RWPE1 (cell line): ENCODE measurements around the gene ZNF236.

ENCODE experiments used
- CTCF ChIA-PET: fragments of 350-600 bp; sonication (Branson Sonifier 250); formaldehyde crosslinking; extraction: SDS; loops from one replicate; lab custom pipeline; 2021; lab: Yijun Ruan, JAX
- POLR2A ChIA-PET: fragments of 400-600 bp; formaldehyde crosslinking; extraction: SDS; loops from one replicate; lab custom pipeline; 2020; ENCODE audit warnings: antibody characterized with exemption; ENCODE audit not compliant: low non-redundant PET; lab: Yijun Ruan, JAX
- DNase-seq: peaks from one replicate; pipeline ENCODE4 v3.0.0; 2012; ENCODE audit warnings: low spot score
- H3K27ac ChIP-seq: fragments of 450-650 bp; 2 replicates; pipeline ENCODE4 v1.5.1; 2017
- CTCF ChIP-seq: fragments of 450-650 bp; conservative IDR thresholded peaks from 2 replicates; pipeline ENCODE4 v1.5.1; 2017; ENCODE audit warnings: low read depth, mild to moderate bottlenecking

ZNF236 gene

DNA sequence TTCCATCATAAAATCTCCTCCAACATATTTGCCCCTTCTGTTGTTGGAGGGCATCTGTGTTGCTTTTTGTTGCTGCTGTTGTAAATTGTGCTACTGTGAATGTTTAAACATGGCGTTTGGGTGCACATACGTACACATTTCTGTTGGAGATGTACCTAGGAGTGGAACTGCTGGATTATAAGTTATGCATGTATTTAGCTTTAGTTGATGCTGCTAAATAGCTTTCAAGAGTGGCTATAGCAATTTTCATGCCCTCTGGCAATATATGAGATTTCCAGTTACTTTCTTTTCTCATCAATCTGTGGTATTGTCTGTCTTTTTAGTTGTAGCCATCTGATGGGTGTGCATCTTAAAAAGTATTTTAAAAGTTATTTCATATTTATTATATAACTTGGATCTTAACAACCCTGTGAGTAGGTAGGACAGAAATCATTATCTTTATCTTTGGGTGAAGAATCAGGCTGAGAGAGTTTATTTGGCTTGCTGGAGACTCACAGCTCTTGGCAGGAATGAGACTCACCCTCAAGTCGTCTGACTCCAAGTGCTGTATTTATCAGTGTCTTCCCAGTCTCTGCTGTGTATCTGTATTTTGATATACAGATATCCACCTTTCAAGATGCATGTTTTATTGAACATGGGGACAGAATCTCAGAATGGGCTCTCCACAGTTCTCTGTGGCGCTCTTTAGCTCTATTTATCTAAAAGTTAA is 16.9 kb downstream of the ZNF236 start:
- CTCF ChIA-PET = no interaction called here
- POLR2A ChIA-PET = no interaction called here
- no peak for TF ChIP-seq CTCF
- H3K27ac ChIP-seq = no peak overlapping the region
- DNase-seq = no peak

DNA sequence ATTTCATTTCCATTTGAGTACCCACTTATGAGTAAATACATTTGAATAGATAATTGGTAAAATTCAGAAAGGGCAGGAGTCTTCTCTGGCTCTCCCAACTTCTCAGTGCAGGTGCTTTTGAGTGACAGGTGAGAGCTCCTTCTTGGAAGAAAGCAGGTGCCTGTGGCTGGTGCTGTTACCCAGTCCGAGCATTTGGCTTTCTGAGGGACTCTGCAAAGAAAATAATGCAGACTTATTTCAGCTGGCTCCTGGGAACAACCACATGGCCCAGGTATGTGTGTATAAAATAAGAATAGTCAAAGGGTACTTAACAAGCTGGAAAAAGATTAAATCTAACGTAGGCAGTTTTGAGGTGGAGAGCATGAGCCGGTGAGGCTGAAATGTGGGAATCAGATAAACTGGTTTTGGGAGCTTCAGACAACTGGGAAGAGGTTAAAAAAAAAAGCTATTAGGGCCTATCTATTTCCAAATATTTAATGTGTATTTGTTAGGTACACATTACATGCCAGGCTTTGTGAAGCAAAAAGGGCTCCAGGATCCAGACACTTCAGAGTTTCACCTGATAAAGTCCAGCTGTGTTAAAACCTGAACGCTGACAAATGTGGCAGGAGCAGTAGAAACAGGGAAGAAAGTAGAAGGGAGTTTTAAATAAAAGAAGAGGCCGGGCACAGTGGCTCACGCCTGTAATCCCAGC is 20.6 kb downstream of the ZNF236 start:
- POLR2A ChIA-PET = no interaction called here
- CTCF ChIA-PET = no interaction called here
- no peak for TF ChIP-seq CTCF
- no peak for DNase-seq
- H3K27ac ChIP-seq = no peak overlapping the region

GRCh38 chr18:76844144-76844543 is 21.8 kb downstream of the ZNF236 start:
- ChIA-PET POLR2A (no interaction called here), CTCF (interaction anchor here (0.6 kb wide), 1 partner anchor 43 kb away, joined by 3 read pairs; no protein-coding TSS in a partner anchor)
- H3K27ac ChIP-seq = no peak overlapping the region
- no peak for TF ChIP-seq CTCF
- no peak for DNase-seq

DNA sequence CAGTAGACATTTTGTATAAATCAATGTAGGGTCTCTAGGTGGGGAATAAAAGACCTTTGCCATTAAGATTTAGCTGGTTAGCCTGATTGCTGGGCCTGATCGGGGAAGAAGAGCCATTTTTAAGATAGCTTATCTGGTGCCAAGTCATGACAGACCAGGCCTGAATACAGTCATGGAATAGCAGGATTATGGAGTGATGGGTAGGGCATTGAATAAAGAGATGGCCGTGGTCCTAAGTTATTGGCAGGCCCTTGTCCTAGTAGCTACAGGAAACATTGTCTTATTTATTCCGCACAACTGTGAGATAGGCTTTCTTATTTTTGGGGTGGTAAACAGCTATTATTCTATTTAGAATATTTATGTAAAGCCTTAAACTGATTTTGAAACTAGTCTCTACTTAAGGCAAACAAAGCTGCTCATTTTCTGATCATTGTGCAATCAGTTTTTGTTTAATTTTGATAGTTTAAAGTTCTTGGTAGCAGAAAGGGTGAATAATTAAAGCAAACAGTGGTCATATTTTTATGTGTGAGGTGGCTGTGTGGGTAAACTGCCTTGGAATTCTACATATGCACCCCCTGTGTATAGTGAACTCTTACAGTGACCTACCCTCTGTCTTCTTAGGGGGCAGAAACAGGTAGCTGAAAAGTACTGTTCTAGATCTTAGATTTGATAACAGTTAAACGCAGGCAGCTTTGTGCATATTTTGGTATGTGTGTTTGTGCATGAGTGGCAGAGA is 22.6 kb downstream of the ZNF236 start:
- H3K27ac ChIP-seq = no peak overlapping the region
- POLR2A ChIA-PET = no interaction called here
- DNase-seq = no peak
- TF ChIP-seq CTCF = no peak
- CTCF ChIA-PET = interaction anchor here (0.6 kb wide), 1 partner anchor 44 kb away, joined by 3 read pairs; no protein-coding TSS in a partner anchor

DNA sequence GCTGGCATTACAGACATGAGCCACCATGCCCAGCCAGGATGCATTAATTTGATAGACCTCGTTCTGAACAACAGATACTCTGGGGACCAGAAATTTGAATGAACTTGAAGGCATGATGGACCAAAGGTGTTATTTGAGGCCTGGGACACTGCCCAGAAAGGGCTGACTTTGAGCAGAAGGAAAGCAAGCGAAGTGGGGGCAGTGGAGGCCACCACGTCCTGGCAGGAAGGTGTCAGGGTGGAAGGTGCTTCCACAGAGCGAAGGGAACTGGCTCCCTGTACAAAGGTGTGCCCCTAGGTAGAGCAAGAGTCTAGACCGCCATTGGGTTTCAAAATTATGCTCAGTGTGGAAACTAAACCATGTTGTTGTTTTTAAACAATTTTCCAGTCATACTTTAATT is 23.9 kb downstream of the ZNF236 start:
- TF ChIP-seq CTCF = no peak
- H3K27ac ChIP-seq = no peak overlapping the region
- DNase-seq = no peak
- POLR2A ChIA-PET = no interaction called here
- CTCF ChIA-PET = interaction anchor here (0.7 kb wide), 1 partner anchor 14 kb away, joined by 3 read pairs; no protein-coding TSS in a partner anchor

DNA sequence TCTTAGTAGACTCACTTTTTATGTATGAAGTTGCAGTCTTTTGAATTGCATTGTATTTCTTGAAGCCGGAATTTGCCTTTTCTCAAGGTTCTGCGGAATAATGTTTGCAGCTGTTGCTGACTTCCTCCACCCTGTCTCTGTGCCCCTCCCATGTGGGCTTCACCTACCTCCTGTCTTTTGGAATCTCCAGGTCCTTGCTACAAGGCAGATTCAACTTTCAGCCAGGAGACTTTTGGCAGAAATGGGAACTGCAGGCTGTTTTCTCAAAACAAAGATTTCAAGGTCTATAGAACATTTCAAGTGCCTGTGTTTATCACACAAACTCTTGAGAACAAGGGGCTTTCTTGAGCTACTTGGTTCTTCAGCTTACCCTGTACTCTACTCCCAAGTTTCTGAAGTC is 25.6 kb downstream of the ZNF236 start:
- no peak overlapping the region for H3K27ac ChIP-seq
- CTCF ChIA-PET = no interaction called here
- TF ChIP-seq CTCF = 0 out of 2 replicates have a peak, but pooled peaks have one; percentile 11
- POLR2A ChIA-PET = no interaction called here
- DNase-seq = no peak
